Psoas muscle (tissue), 8 donors: Measurements from ENCODE around the gene CTIF. TPM values are rescaled to one million over a fixed set of nuclear protein-coding genes. Genes with fewer than 3 reads are reported as not detected.

Experiments
- ATAC-seq, 4 donors: fragments of 200-7000 bp; cut with Tn5 transposase; one replicate each; pipeline ENCODE4 v1.9.1; 2020; ENCODE audit warnings: moderate library complexity in 3 of 4, mild to moderate bottlenecking in 2 of 4
- DNase-seq, 2 donors: peaks; one replicate each; pipeline ENCODE4 v3.0.0-alpha.2; 2020
- H3K27ac ChIP-seq: fragments of 200-600 bp; one replicate; pipeline ENCODE4 v1.8.0; 2022
- H3K27me3 ChIP-seq, 3 donors: fragments of 200-600 bp in 1 of 3; one replicate each; pipeline versions ENCODE4 v1.6.1 to v1.8.0; 2013 to 2022; ENCODE audit warnings: low read length in 2 of 3, mild to moderate bottlenecking in 2 of 3, moderate library complexity in 1 of 3; ENCODE audit not compliant: insufficient read depth in 3 of 3
- H3K36me3 ChIP-seq, 2 donors: fragments of 200-600 bp in 1 of 2; one replicate each; pipeline versions ENCODE4 v1.6.1 to v1.8.0; 2013 to 2022; ENCODE audit warnings: low read depth in 1 of 2, mild to moderate bottlenecking in 1 of 2, moderate library complexity in 1 of 2; ENCODE audit not compliant: insufficient read depth in 1 of 2
- H3K4me1 ChIP-seq: fragments of 200-600 bp; one replicate; pipeline ENCODE4 v1.8.0; 2022
- H3K4me3 ChIP-seq: fragments of 200-600 bp; one replicate; pipeline ENCODE4 v1.8.0; 2022; ENCODE audit warnings: mild to moderate bottlenecking
- H3K9me3 ChIP-seq: fragments of 200-600 bp; one replicate; pipeline ENCODE4 v1.8.0; 2022
- WGBS, 3 donors: extraction: QIAGEN DNeasy Blood & Tissue Kit; methylation state at CpG; one replicate each; pipeline versions ENCODE4 v1.1.6 to v1.1.7; 2013; 5-methylcytosine and 5-hydroxymethylcytosine counted together
- intact Hi-C, 2 donors: fragments of 100-400 bp; cut with DNase I; formaldehyde crosslinking; loops; one replicate each; pipeline versions ENCODE4 v1.11.0 to v1.14.2; 2022
- polyA plus RNA-seq, 3 donors: library from polyadenylated mRNA; stranded (reverse); fragments of 200-250 nt; gene quantifications; one replicate each; pipeline ENCODE4 v1.2.3, GENCODE V29; 2013
- total RNA-seq, 4 donors: library from RNA; stranded (reverse); fragmentation: NEBNext Ultra II Directional in 2 of 4; extraction: Animal tissue kit (Norgen Biotek cat#: 25700) in 2 of 4; gene quantifications; one replicate each; pipeline versions ENCODE4 v1.2.1 to v1.2.4, GENCODE V29; 2021 to 2023
- TF ChIP-seq, protein P1 (sequence below): fragments of 200-600 bp; IDR thresholded peaks from one replicate; pipeline ENCODE4 v1.8.0; 2022; ENCODE audit warnings: antibody characterized with exemption
- donor health status: healthy with polysubstance abuse.
- donor health status: DM: no; HTN: no; CAD: no; lungs with moderate emphysema.
- donor health status: Bipolar disorder and iron deficiency.
- donor health status: healthy.
- donor health status: DM: yes; HTN: yes; CAD: no.
- donor health status: DM: no; HTN: no; CAD: no.
- donor health status: DM: no; HTN: no; CAD: no.
- donor health status: DM: yes; HTN: yes; CAD: no.

Gene CTIF
- total and polyA plus RNA-seq, 7 donors = 11.3 to 40.5 (median 26.9) TPM

DNA sequence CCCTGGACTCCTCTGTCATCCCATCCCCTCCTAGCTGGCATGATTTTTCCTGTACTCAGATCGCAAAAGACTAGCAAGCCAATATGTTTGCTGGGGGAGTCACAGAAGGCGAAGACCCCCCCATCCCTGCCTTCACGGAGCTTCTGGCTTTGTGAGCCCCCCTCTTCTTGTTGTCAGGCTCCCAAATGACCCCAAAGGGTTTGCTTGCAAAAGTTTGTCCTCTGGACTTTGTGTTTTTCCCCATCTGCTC, 242.0 kb downstream of the CTIF start:
- Histone ChIP-seq H3K9me3 (no peaks in the 10 kb centered on the region), H3K4me1 (peaks cover 59% of the 10 kb centered on the region), H3K4me3 (peak overlapping the region; percentile 39), H3K27ac (peak overlapping the region; percentile 74), H3K27me3 (no peaks in the 10 kb centered on the region), H3K36me3 (no peaks in the 10 kb centered on the region)
- 46 to 61% (median 58%) methylated on average over 3 of the region's 3 CpGs for WGBS, 3 donors
- intact Hi-C loops = loop anchor here in 1 of 2 donors (5.0 kb wide), 1 partner anchor 156 kb away; no protein-coding TSS in a partner anchor
- DNase-seq (no peak), ATAC-seq (no peak)
- TF ChIP-seq, protein P1, sequence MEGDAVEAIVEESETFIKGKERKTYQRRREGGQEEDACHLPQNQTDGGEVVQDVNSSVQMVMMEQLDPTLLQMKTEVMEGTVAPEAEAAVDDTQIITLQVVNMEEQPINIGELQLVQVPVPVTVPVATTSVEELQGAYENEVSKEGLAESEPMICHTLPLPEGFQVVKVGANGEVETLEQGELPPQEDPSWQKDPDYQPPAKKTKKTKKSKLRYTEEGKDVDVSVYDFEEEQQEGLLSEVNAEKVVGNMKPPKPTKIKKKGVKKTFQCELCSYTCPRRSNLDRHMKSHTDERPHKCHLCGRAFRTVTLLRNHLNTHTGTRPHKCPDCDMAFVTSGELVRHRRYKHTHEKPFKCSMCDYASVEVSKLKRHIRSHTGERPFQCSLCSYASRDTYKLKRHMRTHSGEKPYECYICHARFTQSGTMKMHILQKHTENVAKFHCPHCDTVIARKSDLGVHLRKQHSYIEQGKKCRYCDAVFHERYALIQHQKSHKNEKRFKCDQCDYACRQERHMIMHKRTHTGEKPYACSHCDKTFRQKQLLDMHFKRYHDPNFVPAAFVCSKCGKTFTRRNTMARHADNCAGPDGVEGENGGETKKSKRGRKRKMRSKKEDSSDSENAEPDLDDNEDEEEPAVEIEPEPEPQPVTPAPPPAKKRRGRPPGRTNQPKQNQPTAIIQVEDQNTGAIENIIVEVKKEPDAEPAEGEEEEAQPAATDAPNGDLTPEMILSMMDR = no peak

DNA sequence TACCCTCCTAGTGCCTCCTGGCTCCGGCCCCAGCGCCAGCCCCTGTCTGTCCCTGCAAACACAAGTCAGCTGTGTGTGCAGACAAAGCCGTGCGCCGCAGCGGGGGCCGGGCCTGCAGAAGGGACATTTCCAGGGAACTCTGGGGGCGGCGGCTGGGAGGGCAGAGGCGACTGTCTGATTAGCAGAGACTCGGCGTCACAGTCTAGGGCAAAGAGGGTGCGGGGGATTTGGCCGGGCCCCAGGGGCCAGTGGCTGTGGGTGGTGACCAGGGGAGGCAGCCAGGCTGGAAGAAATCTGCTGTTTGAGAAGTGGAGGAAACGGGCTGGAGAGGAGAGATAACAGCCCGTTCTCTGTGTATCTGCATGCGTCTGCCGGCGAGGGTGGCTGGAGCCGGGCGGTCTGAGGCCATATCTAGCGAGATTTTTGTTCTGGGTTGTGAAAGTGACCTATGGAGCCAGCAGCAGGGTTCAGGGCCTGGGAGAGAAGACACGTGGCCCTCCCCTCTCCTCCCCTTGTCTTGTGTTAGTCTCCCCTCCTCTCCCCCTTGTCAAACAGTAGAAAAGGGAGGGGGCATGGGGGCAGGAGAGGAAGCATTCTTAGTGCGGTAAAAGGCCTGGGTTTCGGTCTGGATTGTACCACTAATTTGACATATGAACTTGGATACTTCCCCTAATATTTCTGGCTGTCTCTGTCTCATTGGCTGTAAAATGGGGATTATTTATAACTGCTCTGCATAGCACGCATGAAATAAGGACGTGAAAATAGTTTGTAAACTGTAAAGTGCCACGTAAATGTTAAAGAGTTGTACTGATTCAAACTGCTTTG, 242.5 kb downstream of the CTIF start:
- H3K4me1 ChIP-seq = peaks cover 59% of the 10 kb centered on the region
- no peaks in the 10 kb centered on the region for H3K27me3 ChIP-seq
- intact Hi-C loops = loop anchor here in 1 of 2 donors (5.0 kb wide), 1 partner anchor 156 kb away; no protein-coding TSS in a partner anchor
- TF ChIP-seq, protein P1 = no peak
- peak overlapping the region; percentile 74 for H3K27ac ChIP-seq
- peak; percentile 28 to 54 (median 33) for ATAC-seq
- no peaks in the 10 kb centered on the region for H3K9me3 ChIP-seq
- WGBS, 3 donors = 17 to 32% (median 18%) methylated on average over 27 to 28 of the region's 28 CpGs
- H3K4me3 ChIP-seq = peak overlapping the region; percentile 39
- H3K36me3 ChIP-seq = no peaks in the 10 kb centered on the region
- peak; percentile 78 to 83 for DNase-seq

DNA sequence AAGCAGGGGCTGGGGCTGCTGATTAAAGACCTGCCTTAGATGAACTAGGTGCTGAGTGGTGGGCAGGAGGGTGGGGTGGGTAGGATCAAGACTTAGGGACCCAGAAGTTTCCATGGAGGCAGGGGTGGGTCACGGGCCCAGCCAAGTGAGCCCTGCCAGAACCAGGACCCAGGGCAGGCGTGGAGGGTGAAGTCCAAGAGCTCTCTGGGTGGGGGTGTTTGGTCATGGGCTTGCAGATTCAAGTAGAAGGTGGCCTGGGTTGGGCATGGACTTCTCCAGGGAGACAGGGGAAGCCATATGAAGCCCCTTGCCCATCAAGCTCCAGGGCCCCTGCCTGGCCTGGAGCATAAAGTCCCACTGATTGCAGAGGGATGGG, 243.1 kb downstream of the CTIF start:
- H3K4me1 ChIP-seq = peaks cover 53% of the 10 kb centered on the region

DNA sequence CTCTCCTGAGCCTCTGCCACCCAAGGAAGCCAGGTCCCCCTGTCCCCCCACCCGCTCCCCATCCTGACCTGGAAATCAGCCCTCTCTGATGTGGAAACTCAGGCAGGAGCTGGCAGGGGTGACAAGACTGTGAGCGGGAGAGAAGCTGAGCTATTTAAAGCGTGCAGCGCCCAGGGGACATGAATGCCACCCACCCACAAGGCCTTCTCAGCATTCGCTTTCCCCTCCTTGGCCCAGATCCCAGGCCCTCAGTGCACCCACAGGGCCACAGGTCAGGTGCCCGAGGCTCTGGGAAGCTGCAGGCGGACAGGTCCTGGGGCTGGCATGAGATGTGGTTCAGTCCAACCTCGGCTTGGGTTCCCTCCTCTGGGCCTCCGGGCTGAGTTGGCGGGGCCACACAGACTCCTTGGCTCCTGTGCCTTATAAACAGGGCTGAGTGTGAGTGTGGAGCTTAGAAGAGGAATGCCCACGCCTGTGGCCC, 243.6 kb downstream of the CTIF start:
- peaks cover 53% of the 10 kb centered on the region for H3K4me1 ChIP-seq
- peak overlapping the region; percentile 74 for H3K27ac ChIP-seq
- WGBS, 3 donors = 28 to 48% (median 31%) methylated on average over 11 of the region's 11 CpGs

More for the DNA sequence above, 243.1 kb downstream of the CTIF start:
- TF ChIP-seq, protein P1 = no peak
- intact Hi-C loops = loop anchor here in 1 of 2 donors (5.0 kb wide), 1 partner anchor 155 kb away; no protein-coding TSS in a partner anchor
- DNase-seq (no peak), ATAC-seq (peak in 3 of 4 donors; percentile 2 to 20 (median 6))
- H3K4me3 ChIP-seq = no peak overlapping the region
- no peaks in the 10 kb centered on the region for H3K36me3 ChIP-seq
- no peaks in the 10 kb centered on the region for H3K27me3 ChIP-seq
- no peaks in the 10 kb centered on the region for H3K9me3 ChIP-seq
- H3K27ac ChIP-seq = peak overlapping the region; percentile 74
- 22 to 33% (median 27%) methylated on average over 2 of the region's 2 CpGs for WGBS, 3 donors

More for the DNA sequence above, 243.6 kb downstream of the CTIF start:
- no peaks in the 10 kb centered on the region for H3K27me3 ChIP-seq
- intact Hi-C loops = loop anchor here in 1 of 2 donors (5.0 kb wide), 1 partner anchor 155 kb away; no protein-coding TSS in a partner anchor
- peak; percentile 84 to 88 (median 84) for ATAC-seq
- TF ChIP-seq, protein P1 = no peak
- no peaks in the 10 kb centered on the region for H3K36me3 ChIP-seq
- peak; percentile 76 to 84 for DNase-seq
- no peak overlapping the region for H3K4me3 ChIP-seq
- H3K9me3 ChIP-seq = no peaks in the 10 kb centered on the region
